22Rv1 (cell line): ENCODE results near the gene JAML.
A peak's percentile ranks its signal among the peaks of the same experiment; 100 is the strongest.

Experiments used
- H3K27ac ChIP-seq: fragments of 450-650 bp; 2 replicates; pipeline ENCODE4 v1.5.1; 2017
- ZFX ChIP-seq: fragments of 450-650 bp; IDR thresholded peaks from 2 replicates; pipeline ENCODE4 v1.6.1; 2017; ENCODE audit warnings: antibody characterized with exemption, borderline replicate concordance
- TF ChIP-seq, protein P1 (sequence below): fragments of 450-650 bp; IDR thresholded peaks from 2 replicates; pipeline ENCODE4 v1.5.1; 2017; ENCODE audit warnings: mild to moderate bottlenecking

JAML gene

DNA sequence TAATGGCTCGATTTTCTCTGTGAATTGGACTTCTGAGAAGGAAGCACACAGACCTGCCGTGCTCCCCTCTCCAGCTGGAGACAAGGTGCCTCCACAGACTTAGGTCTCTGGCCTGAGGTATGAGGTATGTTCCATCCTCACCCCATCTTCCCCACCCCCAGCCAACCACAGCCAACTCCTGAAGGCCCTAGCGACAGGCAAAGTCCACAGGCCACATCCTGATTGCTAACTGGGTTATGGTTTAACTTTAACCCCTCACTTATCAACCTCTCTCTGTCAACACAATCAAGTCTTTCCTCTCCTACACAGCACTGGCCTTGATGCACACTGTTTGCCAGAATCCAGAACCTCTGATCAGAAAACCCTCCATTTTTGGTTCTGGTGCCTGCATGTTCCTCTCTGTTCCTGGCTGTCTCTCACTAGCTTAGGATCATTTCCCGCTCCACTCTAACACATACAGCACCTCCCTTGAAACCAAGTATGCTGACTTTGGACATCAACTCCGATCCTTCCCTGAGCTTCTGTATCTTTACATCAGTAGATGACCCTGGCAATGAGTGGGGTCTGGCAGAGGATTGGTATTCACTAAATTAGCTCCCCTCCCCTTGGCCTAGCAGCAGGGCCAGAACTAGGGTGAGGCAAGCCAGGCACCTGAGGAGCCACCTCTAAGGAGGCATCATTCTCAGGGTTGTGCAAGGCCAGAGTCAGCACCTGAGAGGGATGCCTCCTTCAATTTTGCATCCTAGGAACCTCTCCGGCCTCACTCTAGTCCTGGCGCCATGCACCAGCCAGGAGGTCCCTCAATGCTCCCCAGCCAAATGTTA lies 22.0 kb downstream of the JAML start:
- TF ChIP-seq, protein P1, sequence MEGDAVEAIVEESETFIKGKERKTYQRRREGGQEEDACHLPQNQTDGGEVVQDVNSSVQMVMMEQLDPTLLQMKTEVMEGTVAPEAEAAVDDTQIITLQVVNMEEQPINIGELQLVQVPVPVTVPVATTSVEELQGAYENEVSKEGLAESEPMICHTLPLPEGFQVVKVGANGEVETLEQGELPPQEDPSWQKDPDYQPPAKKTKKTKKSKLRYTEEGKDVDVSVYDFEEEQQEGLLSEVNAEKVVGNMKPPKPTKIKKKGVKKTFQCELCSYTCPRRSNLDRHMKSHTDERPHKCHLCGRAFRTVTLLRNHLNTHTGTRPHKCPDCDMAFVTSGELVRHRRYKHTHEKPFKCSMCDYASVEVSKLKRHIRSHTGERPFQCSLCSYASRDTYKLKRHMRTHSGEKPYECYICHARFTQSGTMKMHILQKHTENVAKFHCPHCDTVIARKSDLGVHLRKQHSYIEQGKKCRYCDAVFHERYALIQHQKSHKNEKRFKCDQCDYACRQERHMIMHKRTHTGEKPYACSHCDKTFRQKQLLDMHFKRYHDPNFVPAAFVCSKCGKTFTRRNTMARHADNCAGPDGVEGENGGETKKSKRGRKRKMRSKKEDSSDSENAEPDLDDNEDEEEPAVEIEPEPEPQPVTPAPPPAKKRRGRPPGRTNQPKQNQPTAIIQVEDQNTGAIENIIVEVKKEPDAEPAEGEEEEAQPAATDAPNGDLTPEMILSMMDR: no peak
- TF ChIP-seq ZFX: no peak
- no peak overlapping the region for H3K27ac ChIP-seq

GRCh38 chr11:118201966-118202365 lies 22.8 kb downstream of the JAML start:
- H3K27ac ChIP-seq: no peak overlapping the region
- TF ChIP-seq, protein P1: no peak

DNA sequence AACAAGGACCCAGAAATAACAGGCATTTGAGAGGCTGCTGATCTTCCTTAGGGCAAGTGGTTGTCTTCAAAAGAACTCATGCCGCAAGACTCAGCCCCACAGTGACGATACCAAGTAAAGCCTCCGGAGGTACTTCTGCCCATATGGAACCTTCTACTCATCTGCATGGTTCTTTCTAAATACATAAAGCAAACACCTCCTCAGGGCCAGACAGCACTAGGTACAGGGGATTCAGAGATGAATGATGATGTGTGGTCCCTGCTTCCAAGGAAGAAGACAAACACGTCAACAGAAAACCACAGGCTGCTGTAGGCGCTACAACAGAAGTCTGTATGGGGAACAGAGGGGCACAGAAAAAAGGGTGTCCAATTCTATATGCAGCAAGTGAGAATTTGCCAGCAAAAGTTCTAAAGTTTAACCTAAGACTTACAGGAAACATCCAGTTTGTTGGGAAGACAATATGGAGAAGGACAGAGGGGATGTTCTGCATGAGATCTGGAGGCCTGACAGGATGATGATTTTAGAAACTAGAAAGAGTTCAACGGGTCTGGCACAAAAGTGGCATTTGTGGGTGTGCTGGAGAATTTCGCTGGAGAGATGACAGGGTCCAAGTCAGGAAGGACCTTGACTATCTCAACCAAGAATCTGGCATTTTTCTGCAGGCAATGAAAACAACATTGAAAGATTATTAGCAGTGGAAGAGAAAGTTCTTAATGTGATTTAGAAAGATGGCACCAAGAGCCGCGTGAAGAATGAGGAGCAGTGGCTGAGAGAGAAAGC lies 23.7 kb downstream of the JAML start:
- H3K27ac ChIP-seq: no peak overlapping the region
- TF ChIP-seq ZFX: no peak
- TF ChIP-seq, protein P1: no peak

DNA sequence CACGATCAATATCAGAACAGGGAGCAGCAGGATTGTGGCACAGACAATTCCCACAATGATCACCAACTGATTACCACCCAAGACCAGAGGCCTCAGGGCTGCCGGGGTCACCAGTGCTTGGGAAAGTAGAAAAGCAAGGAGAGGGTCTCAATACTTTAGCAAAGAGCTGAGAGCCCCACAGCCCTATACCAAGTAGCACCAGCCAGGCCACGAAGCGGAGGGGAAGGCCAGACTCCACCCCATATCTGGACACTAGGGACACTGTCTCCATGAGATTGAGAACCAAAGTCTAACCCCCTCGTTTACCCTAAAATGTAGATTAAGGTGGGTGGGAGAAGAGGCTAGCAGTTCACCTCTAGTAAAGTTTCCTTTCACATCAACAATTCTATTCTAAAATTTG lies 24.3 kb downstream of the JAML start:
- no peak overlapping the region for H3K27ac ChIP-seq

GRCh38 chr11:118199135-118199534 lies 25.7 kb downstream of the JAML start:
- TF ChIP-seq ZFX: no peak
- TF ChIP-seq, protein P1: no peak
- no peak overlapping the region for H3K27ac ChIP-seq

More for the DNA sequence above, 24.3 kb downstream of the JAML start:
- TF ChIP-seq, protein P1: no peak
- no peak for TF ChIP-seq ZFX

DNA sequence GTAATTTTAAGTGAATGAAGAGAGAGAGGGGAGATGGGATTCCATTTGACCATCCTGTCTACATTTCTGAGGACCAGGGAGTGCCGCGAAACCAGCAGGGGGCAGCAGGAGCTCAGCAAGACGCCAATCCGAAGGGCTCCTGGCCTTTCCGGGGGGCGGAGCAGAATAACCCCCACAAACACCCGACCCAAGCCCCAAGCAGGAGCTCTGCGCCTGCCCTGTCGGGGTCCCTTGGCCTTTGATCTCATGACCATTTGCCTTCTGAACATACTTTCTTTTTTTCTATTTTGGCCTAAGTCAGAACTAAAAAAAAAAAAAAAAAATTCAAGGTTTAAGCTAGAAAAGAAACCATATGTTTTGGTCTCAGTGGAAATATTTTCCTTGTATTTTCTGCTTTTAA lies 26.4 kb downstream of the JAML start:
- TF ChIP-seq, protein P1: peak; percentile 91
- no peak for TF ChIP-seq ZFX
- H3K27ac ChIP-seq: no peak overlapping the region
